Measurements from ENCODE around the gene WDR62. TPM values are rescaled to one million over a fixed set of nuclear protein-coding genes. Genes with fewer than 3 reads are reported as not detected.
A peak's percentile ranks its signal among the peaks of the same experiment; 100 is the strongest.

Gene WDR62
- total and polyA plus RNA-seq, 10 of the 15 experiments (the other 5 are each of a cell fraction or from before 2014, with no cell fraction given), result 0.08 to 20.6 (median 10.9) TPM

GRCh38 chr19:36115453-36116343 lies 61.0 kb downstream of the WDR62 start, which contains the start of gene TBCB (continued):
- TF ChIP-seq ELK1 (IDR thresholded peaks at IDR 0.05; ENCODE audit: low read depth, low read length) (no peak), SRF (IDR thresholded peaks at IDR 0.05; ENCODE audit: low read depth in 2 of 2, low read length in 2 of 2) (0 out of 4 replicates have a peak, but pooled peaks of 1 of the 2 experiments have one; percentile 2), POLR2A (IDR thresholded peaks at IDR 0.05; ENCODE audit: low read depth, low read length) (peak; percentile 97), POLR2AphosphoS5 (IDR thresholded peaks at IDR 0.05; ENCODE audit: low read length) (peak; percentile 73; the same call in 1 of the 2 replicates), TARDBP (IDR thresholded peaks at IDR 0.05; ENCODE audit: borderline replicate concordance) (peak; percentile 51; the same call in 1 of the 2 replicates), BCL3 (IDR thresholded peaks at IDR 0.05; ENCODE audit: borderline replicate concordance, insufficient read depth, low read depth, low read length, poor library complexity, severe bottlenecking) (no peak), SMARCA5 (IDR thresholded peaks at IDR 0.05) (0 out of 2 replicates have a peak, but pooled peaks have one; percentile 20), SMAD5 (IDR thresholded peaks at IDR 0.05; ENCODE audit: low read depth) (no peak)

GRCh38 chr19:36116344-36116637 lies 61.6 kb downstream of the WDR62 start:
- no TSS peak for BruUV-seq (replicated peaks)
- H3K4me1 ChIP-seq (ENCODE audit: control insufficient read depth, insufficient read depth, low read length), result peaks cover 9% of the 10 kb centered on the region
- ATAC-seq (no peak), FAIRE-seq (no peak), DNase-seq (ENCODE audit: low read depth, low spot score) (no peak)
- WGBS (ENCODE audit: insufficient coverage, insufficient replicate concordance, low lambda C conversion rate, missing lambda C conversion rate), result 78% methylated on average over 1 of the region's 1 CpG
- no peaks in the 10 kb centered on the region for H4K20me1 ChIP-seq (ENCODE audit: control insufficient read depth, insufficient read depth)
- no peaks in the 10 kb centered on the region for H3K27me3 ChIP-seq (replicated peaks in 1 of 2; ENCODE audit: control insufficient read depth in 2 of 2, insufficient read depth in 2 of 2, low read length in 1 of 2)
- ChIA-PET POLR2A (interaction anchor here (0.6 to 1.1 kb wide), 2 partner anchors 9 to 17 kb away, joined by 4 read pairs; no protein-coding TSS in a partner anchor), CTCF (interaction anchor here (0.6 to 2.9 kb wide), 3 partner anchors 9 to 22 kb away, joined by 3 to 10 read pairs (median 3); no protein-coding TSS in a partner anchor), SMC1A (ENCODE audit: uncharacterized antibody, unreplicated experiment) (interaction anchor here (2.4 to 2.9 kb wide), 2 partner anchors 11 to 99 kb away, joined by 11 to 12 read pairs; partner anchors contain the start of genes ZNF146 and ZNF565), RAD21 (ENCODE audit: unreplicated experiment) (interaction anchor here (1.9 kb wide), 1 partner anchor 55 kb away, joined by 5 read pairs; no protein-coding TSS in a partner anchor)
- peak overlapping the region; percentile 27; the same call in 1 of the 2 replicates for H3K27ac ChIP-seq (ENCODE audit: control insufficient read depth, insufficient read depth)
- in situ Hi-C loops (cut with MboI), result loop anchor here (10.0 kb wide), 1 partner anchor 369 kb away; the partner anchor contains the start of gene ZNF566
- peaks cover 4 to 7% of the 10 kb centered on the region in 2 experiments for H3K36me3 ChIP-seq (ENCODE audit: control insufficient read depth in 2 of 2, insufficient read depth in 2 of 2, low read length in 1 of 2)
- peak overlapping the region; percentile 84 for H3K4me3 ChIP-seq
- no peaks in the 10 kb centered on the region for H3K9me3 ChIP-seq (replicated peaks; ENCODE audit: control insufficient read depth, insufficient read depth, low read length)
- H3K9ac ChIP-seq (ENCODE audit: control insufficient read depth, insufficient read depth, low read length), result peak overlapping the region; percentile 73
- peaks cover 24% of the 10 kb centered on the region for H3K79me2 ChIP-seq (ENCODE audit: control insufficient read depth, insufficient read depth, low read length)
- intact Hi-C loops (cut with micrococcal nuclease; ENCODE audit: unreplicated experiment), result loop anchor here (10.0 kb wide), 1 partner anchor 1259 kb away; the partner anchor contains the start of gene ZNF527
- no peak overlapping the region; the same call in 1 of the 2 replicates for H2AFZ ChIP-seq (ENCODE audit: control insufficient read depth, low read depth, low read length)
- peak overlapping the region; percentile 94 for H3K4me2 ChIP-seq (ENCODE audit: control insufficient read depth, insufficient read depth)
- TF ChIP-seq PRDM15 (CRISPR knock-in tag; IDR thresholded peaks at IDR 0.05) (no peak), ZNF217 (IDR thresholded peaks at IDR 0.05) (no peak), MEF2B (IDR thresholded peaks at IDR 0.05; ENCODE audit: partially characterized antibody, poor library complexity, severe bottlenecking) (peak; percentile 40), BMI1 (IDR thresholded peaks at IDR 0.05; ENCODE audit: borderline replicate concordance) (no peak), NRF1 (conservative IDR thresholded peaks at IDR 0.05; ENCODE audit: low read depth, low read length) (no peak), ATF3 (IDR thresholded peaks at IDR 0.05; ENCODE audit: borderline replicate concordance, extremely low read depth, low read depth, low read length) (no peak)
